KOPT-K1 (cell line): Measurements from ENCODE around the gene SFRP5.

Experiments used
- H3K27ac ChIP-seq: fragments of 200-600 bp; sonication (generic); 2 replicates; pipeline ENCODE4 v1.5.1; 2016; ENCODE audit warnings: antibody characterized with exemption, mild to moderate bottlenecking, low read depth, low read length; ENCODE audit not compliant: poor library complexity, severe bottlenecking
- H3K36me3 ChIP-seq: fragments of 200-600 bp; sonication (generic); 2 replicates; pipeline ENCODE4 v1.5.1; 2017; ENCODE audit warnings: antibody characterized with exemption, mild to moderate bottlenecking, low read length, moderate library complexity; ENCODE audit not compliant: insufficient read depth
- H3K9me3 ChIP-seq: fragments of 200-600 bp; sonication (generic); 2 replicates; pipeline ENCODE4 v1.5.1; 2017; ENCODE audit warnings: antibody characterized with exemption, low read length, mild to moderate bottlenecking; ENCODE audit not compliant: insufficient read depth, poor library complexity, severe bottlenecking

Gene SFRP5, protein sequence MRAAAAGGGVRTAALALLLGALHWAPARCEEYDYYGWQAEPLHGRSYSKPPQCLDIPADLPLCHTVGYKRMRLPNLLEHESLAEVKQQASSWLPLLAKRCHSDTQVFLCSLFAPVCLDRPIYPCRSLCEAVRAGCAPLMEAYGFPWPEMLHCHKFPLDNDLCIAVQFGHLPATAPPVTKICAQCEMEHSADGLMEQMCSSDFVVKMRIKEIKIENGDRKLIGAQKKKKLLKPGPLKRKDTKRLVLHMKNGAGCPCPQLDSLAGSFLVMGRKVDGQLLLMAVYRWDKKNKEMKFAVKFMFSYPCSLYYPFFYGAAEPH

DNA sequence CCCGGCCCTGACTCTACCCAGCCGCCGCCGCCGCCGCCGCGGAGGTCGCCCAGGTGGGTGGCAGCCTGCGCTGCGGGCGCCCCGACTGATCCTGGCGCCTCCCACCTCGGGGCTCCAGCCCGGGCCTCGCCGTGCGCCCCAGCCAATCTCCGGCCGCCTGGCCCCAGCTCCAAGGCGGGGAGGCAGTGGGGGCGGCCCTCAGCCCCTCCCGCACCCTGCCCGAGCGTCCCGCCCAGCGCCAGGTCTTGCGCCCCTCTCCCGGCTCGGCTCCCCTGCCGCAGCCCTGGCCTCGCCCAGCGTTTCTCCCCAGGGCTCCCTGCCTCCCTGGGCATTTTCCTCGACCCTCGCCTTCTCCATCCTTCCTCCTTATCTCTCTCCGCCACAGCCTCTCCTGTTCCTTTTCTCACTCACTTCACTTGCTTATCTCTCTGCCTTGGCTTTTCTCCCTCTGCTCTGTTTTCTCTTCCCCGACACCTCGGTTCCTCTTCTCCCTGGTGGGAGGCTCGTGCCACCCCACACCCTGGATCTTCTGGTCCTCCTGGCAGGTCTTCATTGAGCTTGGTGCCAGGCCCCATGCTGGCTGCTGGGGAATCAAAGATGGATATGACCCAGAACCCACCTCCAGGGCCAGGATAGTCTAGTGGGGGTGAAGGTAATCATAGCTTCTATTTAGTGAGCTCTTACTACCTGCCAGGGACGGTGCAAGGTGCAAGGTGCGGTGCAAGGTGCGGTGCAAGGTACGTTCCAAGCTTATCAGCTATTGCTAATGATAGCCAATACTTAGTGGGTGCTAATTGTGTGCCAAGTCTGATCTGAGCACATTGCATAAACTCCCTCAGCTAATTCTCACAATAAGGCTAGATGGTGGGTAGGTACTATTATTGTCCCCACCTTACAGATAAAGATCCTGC, at the start of gene SFRP5:
Gene SFRP5, minus strand, starts transcription at position 87 of the 911 bp plus-strand sequence. CDS start 166 bp downstream, outside the sequence.
- Histone ChIP-seq H3K27ac (no peak within 1 kb of the TSS), H3K9me3 (no peaks in the 10 kb centered on the region), H3K36me3 (no peaks in the 10 kb centered on the region)

DNA sequence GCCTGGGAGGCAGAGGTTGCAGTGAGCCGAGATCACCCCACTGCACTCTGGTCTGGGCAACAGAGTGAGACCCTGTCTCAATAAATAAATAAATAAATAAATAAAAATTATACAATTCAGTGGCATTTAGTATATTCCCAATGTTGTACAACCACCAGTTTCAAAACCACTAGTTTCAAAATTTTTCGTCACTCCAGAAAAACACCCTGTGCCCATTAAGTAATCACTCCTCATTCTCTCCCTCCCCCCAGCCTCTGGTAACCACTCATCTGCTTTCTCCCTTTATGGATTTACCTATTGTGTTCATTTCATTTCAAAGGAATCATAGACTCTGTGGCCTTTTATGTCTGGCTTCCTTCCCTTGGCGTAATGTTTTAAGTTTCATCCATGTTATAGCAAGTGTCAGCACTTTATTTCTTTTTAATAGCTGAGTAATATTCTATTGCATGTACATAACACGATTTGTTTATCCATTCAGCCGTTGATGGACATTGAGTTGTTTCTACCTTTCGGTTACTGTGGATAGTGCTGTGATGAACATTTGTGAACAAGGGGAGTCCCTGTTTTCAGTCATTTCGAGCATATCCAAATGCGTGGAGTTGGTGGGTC, 48.4 kb upstream of the SFRP5 start:
- no peak overlapping the region for H3K27ac ChIP-seq
- no peaks in the 10 kb centered on the region for H3K9me3 ChIP-seq

DNA sequence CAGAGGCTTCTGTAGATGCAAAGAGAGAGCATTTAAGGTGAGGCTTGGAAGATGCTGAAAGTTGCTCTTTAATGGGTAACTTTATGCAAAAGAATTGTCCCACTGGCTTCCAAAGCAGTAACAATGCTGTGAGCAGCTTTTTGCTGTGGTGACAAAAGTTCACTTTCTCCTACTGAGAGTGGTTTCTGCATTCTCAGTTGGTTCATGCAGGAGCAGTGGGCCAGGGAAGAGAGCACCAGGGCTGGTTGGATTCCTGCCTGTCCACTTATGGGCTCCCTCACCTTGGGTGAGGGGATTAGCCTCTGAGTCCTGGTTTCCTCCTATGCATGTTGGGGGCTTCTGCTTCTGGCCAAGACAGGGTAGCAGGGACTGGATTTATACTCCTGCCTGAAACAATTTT, 46.8 kb upstream of the SFRP5 start:
- no peaks in the 10 kb centered on the region for H3K36me3 ChIP-seq
- H3K27ac ChIP-seq, result no peak overlapping the region
- H3K9me3 ChIP-seq, result no peaks in the 10 kb centered on the region

More for the DNA sequence above, 48.4 kb upstream of the SFRP5 start:
- H3K36me3 ChIP-seq, result no peaks in the 10 kb centered on the region

DNA sequence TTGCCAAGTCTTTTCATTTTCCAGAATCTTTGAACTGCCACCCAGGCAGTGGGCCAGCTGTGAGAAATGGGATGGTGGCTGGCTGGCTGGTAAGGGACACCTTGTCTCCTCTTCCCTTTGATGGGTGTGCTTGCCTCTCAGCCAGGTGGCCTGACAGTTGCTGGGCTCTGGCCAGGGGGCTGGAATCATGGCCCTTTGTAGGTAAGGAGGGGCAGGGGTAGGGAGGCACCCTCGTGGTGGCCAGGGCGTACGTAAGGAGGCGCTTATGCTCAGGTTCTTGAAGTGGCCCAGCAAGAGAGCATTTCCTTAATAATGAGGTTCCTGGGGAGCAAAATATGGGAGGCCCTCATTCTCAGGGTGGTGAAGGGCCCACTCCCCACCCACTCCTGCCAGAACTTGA, 44.8 kb upstream of the SFRP5 start:
- Histone ChIP-seq H3K27ac (no peak overlapping the region), H3K9me3 (no peaks in the 10 kb centered on the region), H3K36me3 (no peaks in the 10 kb centered on the region)

DNA sequence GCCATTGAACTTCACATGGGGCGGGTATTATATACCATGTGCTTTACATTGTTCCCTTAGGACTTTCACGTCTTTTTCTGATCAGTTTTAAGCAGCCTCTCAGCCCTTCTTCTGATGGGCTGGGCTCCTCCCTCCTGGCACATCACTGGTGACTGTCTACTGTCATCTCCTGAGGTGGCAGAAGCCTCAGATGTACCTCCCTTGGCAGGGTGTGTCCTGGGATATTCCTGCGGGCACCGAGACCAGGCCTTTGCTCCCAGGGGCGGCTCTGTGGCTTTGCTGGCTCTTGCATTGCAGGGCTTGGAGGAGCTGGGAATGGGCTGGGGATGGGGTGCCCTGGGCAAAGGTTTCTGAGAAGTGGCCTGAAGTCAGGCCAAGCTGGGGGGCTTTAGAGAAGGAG, 43.2 kb upstream of the SFRP5 start:
- Histone ChIP-seq H3K36me3 (no peaks in the 10 kb centered on the region), H3K9me3 (no peaks in the 10 kb centered on the region), H3K27ac (no peak overlapping the region)

DNA sequence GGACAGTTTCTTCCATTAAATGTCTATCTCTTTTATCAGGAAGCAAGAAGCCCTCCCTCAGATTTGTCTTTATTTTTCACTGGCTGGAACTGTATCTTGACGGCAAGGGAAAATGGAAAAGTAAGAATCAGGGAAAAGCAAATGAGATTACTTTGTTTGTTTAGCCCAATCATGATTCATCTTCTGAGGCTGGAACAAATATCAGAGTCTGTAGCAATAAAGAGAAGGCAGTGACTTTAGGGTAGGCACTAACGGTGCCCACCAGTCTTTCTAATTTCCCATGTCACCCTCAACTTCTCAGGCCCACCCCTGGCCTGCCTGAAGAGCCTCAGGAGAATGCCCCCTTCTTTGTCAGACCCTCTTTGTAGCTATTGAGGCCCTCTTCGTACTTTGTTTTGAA, 41.5 kb upstream of the SFRP5 start:
- no peak overlapping the region for H3K27ac ChIP-seq
- H3K36me3 ChIP-seq, result no peaks in the 10 kb centered on the region
- no peaks in the 10 kb centered on the region for H3K9me3 ChIP-seq

DNA sequence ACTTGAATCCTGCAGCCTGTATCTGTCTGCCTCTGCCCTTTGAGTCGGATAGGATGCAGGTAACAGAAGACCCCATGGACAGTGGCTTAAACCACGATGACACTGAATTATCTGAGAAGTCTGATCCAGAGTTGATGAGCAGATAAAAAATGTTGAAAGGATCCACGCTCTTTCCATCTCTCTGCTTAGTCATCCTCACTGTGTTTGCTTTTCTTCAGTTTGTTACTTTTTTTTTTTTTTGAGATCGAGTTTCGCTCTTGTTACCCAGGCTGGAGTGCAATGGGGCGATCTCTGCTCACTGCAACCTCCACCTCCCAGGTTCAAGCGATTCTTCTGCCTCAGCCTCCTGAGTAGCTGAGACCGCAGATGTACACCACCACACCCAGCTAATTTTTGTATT, 40.9 kb upstream of the SFRP5 start:
- Histone ChIP-seq H3K36me3 (no peaks in the 10 kb centered on the region), H3K27ac (no peak overlapping the region), H3K9me3 (no peaks in the 10 kb centered on the region)

DNA sequence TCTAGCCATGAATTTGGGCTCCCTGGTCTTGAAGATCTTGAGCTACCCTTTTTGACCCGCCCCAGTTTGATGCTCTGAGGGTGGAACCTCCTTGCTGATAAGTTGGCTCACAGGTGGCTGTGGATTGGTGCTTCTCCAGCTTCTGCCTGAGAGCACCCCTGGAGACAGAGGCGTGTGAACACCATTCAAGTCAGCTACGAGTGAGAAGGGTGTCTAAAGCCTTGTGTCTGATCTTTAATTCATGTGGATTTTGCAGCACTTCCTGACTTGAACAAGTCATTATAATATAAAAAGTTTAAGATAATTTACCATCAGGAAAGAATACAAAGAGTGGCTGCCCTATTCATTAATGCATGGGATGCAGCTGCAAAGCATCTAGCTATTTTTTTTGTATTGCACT, 40.2 kb upstream of the SFRP5 start:
- H3K27ac ChIP-seq, result no peak overlapping the region
- H3K36me3 ChIP-seq, result no peaks in the 10 kb centered on the region

DNA sequence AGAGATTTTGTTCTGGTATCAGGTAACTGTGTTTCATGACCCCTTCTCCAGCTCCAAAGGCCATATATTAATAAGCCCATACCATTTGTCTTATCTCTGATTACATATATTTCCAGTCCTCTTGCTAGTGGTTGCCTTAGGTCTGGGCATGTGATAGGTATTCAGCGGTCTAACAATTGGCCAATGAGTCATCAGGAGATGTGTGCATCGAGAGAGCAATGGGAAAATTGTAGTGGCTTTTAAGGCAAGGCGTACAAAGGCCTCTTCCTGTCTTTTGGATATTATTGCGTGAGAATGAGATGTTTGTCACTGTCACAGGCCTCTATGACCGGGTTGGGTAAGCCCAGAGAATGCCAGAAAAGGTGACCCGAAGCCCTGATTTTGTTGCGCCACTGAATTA, 38.6 kb upstream of the SFRP5 start:
- Histone ChIP-seq H3K9me3 (no peaks in the 10 kb centered on the region), H3K27ac (no peak overlapping the region), H3K36me3 (no peaks in the 10 kb centered on the region)

More for the DNA sequence above, 40.2 kb upstream of the SFRP5 start:
- H3K9me3 ChIP-seq, result no peaks in the 10 kb centered on the region

DNA sequence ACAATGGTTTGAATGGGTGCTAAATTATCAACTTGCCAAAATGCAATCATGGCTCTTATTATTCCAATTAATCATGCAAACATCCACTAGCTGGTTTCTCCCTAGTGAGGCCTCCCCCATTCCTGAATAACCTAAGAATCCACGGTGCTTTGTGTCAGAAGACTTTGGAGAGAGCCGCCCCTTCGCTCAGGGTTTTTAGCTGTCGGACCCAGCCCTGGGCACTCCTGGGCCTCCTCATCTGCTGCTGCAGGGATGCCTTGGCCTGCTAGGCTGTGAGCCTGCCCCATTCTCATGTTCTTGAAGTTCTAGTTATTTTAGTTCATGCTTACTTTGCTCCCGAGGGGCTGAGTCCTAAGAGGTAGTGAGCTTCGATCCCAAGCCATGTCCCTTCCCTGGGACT, 34.1 kb upstream of the SFRP5 start:
- Histone ChIP-seq H3K36me3 (no peaks in the 10 kb centered on the region), H3K9me3 (no peaks in the 10 kb centered on the region), H3K27ac (no peak overlapping the region)

DNA sequence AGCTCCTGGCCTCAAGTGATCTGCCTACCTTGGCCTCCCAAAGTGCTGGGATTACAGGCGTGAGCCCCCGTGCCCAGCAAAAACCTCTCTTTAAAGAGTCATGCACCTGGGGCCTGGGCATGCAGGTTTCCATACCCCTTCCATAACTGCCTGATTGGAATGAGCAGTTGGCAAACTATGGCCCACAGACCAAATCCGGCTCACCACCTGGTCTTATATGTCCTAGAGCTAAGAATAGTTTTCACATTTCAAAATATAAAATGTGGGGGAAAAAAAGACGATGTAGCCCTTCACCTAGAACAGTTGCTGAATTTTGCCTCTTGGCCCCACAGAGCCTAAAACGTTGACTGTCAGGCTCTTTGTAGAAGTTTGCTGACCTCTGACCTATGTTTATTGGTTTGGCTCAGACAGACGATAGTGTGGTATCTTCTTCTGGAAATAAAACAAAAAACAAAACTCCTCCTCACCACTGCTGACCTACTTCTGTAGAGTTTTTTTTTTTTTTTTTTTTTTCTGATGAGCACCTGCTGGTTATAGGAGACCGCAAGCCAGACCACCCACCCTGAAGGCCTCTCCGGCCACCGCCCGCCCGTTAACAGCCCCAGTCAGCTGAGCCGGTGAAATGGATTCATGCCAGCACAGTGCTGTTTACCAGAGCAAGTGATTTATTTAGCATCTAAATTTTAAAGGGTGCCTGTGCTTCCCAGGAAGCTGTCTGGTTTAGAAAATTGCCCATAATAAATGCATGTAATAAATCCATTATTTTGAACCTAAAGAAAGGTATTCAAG, 33.5 kb upstream of the SFRP5 start:
- H3K9me3 ChIP-seq, result peaks cover under 1% of the 10 kb centered on the region
- no peak overlapping the region for H3K27ac ChIP-seq
- H3K36me3 ChIP-seq, result no peaks in the 10 kb centered on the region

DNA sequence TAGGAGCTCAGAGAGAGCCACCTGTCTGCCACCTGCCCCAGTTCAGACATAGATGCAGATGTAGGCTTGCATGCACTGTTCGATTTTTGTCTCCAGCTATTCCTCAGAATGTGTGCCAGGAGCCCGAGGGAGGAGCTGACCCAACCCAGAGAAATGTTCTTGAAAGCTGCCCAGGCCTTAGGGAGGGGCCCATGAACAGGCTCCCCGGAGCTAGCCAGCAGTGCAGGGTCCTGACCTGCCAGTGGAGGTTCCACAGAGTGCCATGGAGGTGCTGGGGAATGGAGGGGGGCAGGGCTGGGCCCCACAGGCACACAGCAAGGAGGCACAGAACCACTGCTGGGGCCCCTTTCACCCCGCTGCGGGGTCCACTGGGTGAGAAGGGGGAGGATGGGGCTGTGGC, 29.6 kb upstream of the SFRP5 start:
- Histone ChIP-seq H3K9me3 (peaks cover 26% of the 10 kb centered on the region), H3K36me3 (no peaks in the 10 kb centered on the region), H3K27ac (no peak overlapping the region)

DNA sequence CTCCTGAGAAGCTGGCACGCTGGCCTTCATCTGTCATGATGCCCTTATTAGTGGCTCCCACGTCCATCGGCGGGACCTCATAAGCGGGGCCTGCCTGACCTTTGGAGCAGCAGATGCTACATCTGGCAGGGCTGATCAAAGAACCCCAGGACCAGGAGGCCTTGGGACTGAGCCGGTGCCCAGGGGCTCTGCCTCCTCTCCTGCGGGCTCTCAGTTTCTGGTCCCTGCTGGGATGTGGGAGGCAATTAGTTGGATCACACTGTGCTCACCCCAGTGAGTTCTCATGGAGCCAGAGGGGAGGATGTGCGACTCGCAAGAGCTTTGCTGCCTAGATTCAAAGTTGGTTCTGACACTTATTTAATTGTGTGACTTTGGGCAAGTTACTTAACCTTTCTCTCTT, 28.7 kb upstream of the SFRP5 start:
- Histone ChIP-seq H3K36me3 (no peaks in the 10 kb centered on the region), H3K9me3 (peaks cover 26% of the 10 kb centered on the region), H3K27ac (no peak overlapping the region)

DNA sequence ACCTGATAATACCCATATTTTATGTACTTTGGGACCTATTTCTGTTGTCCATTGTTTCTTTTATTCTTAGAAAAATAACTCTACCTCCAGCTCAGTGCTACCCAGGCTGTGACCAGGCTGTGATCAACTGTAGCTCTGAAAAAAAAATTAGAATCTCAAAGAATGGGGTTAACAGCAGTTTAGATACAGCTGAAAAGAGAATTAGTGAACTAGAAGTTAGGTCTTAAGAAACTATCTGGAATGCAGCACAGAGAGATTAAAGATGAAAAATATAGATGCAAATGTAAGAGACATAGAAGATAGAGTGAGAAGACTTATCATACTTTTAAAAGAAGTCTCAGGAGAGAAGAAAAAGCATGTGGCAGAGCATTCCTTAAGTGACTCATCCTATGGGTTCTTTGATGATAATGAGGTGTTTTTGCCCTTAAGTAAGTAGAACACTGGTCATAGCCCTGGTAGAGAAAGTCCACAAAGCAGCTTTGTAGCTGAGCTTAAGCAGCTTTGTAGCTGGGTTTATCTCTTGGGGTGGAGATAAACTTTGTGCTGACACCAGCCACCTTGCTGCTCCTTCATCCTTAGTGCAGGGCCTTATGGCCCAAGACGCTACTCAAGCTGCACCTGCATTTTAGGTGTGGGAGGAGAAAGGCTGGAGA, 27.3 kb upstream of the SFRP5 start:
- Histone ChIP-seq H3K9me3 (peaks cover 26% of the 10 kb centered on the region), H3K27ac (no peak overlapping the region), H3K36me3 (no peaks in the 10 kb centered on the region)
